A673 (cell line): Measurements from ENCODE around the gene PTGS1.

Experiments used
- EZH2 ChIP-seq: fragments of 200-600 bp; sonication (generic); IDR thresholded peaks from 2 replicates; pipeline ENCODE4 v1.6.1; 2017; ENCODE audit warnings: borderline replicate concordance, low read depth, mild to moderate bottlenecking, mixed read lengths, antibody characterized with exemption, low read length; ENCODE audit not compliant: poor library complexity, severe bottlenecking
- TF ChIP-seq, protein P1 (sequence below): fragments of 300-800, 200-600 bp; sonication (generic); conservative IDR thresholded peaks from 2 replicates; pipeline ENCODE4 v1.5.1; 2017; ENCODE audit warnings: low read depth, mild to moderate bottlenecking, antibody characterized with exemption, low read length, moderate library complexity, mixed read lengths

DNA sequence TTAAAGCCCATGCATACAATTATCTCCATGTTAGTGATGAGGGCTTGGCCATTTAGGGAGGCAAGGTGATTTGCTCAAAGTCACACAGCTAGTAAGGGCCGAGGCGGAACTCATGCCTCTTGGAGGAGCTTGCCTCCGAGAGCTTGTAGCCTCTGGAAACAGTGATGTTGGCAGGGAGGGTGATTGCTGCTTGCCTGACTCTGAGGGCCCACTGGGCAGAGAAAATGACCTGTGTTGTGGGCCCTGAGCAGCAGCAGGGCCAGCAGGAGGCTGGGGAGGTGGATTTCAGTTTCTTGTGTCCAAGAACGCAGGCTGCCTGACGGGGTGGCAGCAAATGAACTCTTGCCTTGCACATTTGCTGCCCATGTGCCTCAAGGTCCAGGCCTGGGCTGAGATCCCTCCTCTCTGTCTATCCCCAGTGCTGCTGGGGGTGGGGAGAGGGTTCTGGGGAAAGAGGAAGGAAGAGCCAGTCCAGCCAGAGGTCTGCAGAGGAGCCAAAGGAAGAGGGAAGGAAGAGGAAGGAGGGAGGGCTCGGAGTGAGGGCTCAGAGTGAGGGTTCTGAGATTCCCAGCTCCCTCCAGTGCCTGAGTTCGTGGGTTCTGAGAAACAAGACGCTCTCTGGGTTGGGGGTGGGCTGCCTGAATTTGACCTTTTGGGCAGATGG lies 16.2 kb upstream of the PTGS1 start:
- TF ChIP-seq, protein P1, sequence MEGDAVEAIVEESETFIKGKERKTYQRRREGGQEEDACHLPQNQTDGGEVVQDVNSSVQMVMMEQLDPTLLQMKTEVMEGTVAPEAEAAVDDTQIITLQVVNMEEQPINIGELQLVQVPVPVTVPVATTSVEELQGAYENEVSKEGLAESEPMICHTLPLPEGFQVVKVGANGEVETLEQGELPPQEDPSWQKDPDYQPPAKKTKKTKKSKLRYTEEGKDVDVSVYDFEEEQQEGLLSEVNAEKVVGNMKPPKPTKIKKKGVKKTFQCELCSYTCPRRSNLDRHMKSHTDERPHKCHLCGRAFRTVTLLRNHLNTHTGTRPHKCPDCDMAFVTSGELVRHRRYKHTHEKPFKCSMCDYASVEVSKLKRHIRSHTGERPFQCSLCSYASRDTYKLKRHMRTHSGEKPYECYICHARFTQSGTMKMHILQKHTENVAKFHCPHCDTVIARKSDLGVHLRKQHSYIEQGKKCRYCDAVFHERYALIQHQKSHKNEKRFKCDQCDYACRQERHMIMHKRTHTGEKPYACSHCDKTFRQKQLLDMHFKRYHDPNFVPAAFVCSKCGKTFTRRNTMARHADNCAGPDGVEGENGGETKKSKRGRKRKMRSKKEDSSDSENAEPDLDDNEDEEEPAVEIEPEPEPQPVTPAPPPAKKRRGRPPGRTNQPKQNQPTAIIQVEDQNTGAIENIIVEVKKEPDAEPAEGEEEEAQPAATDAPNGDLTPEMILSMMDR, result no peak
- TF ChIP-seq EZH2, result no peak
